ENCODE data around the gene ISCA2. TPM values are rescaled to one million over a fixed set of nuclear protein-coding genes. Genes with fewer than 3 reads are reported as not detected.

Gene ISCA2
- total RNA-seq, 2 donors from 2014 or later: 40.5 to 58.1 TPM

DNA sequence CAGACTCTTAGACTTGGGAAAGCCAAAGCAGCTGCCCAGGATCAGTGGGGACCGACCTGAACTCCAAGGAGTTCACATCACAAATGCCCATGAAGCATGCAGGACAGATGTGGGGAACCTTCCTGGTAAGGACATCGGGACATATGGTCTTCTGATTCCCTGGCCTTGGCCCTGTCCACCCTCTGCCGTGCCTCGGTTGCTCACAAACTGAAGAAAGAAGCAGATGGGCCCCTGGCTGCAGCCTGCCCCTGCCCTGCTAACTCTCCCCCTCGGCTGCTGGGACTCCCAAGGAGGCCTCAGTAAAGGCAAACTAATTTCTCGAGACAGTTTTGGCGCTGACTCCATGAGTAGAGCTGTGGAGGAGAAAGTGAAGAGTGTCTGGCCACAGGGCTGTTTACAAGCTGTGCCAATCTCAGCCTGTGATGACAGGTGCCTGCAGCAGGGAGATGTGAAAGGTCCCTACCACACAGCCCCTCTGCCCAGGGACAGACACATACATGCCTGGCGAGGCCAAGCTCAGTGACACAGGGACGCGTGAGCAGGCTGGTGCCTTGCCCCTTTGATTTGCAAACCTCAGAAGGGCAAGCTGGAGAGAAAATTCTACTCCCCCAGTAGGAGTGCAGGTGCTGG lies 48.6 kb downstream of the ISCA2 start:
- Mint-ChIP-seq H3K27me3 (ENCODE audit: insufficient read depth) (peaks cover 20% of the 10 kb centered on the region), H3K4me3 (no peak overlapping the region), H3K36me3 (ENCODE audit: low read depth) (no peaks in the 10 kb centered on the region)

GRCh38 chr14:74543771-74544438 lies 50.3 kb downstream of the ISCA2 start:
- peaks cover 10% of the 10 kb centered on the region for H3K4me1 Mint-ChIP-seq
- Histone ChIP-seq H3K9ac (ENCODE audit: extremely low read depth, low read length, poor library complexity, severe bottlenecking) (no peak overlapping the region), H3K4me1 (ENCODE audit: control insufficient read depth, insufficient read depth, low read length) (no peaks in the 10 kb centered on the region), H3K27ac (ENCODE audit: low read depth, low read length) (no peak overlapping the region), H3K9me3 (ENCODE audit: control insufficient read depth, low read length) (no peaks in the 10 kb centered on the region), H3K27me3 (ENCODE audit: control insufficient read depth, insufficient read depth, low read length, poor library complexity, severe bottlenecking) (no peaks in the 10 kb centered on the region), H3K36me3 (ENCODE audit: control insufficient read depth, insufficient read depth, low read length) (no peaks in the 10 kb centered on the region), H3K4me3 (ENCODE audit: low read length) (no peak overlapping the region)
- no peak overlapping the region for H3K4me3 Mint-ChIP-seq
- DNase-seq: no peak
- no peaks in the 10 kb centered on the region for H3K9me3 Mint-ChIP-seq
- peaks cover 23% of the 10 kb centered on the region for H3K27me3 Mint-ChIP-seq (ENCODE audit: insufficient read depth)
- WGBS, 2 experiments (ENCODE audit: insufficient coverage in 1 of 2, insufficient read length in 1 of 2): 90 to 100% methylated on average over 5 of the region's 5 CpGs
- TF ChIP-seq, protein P1, sequence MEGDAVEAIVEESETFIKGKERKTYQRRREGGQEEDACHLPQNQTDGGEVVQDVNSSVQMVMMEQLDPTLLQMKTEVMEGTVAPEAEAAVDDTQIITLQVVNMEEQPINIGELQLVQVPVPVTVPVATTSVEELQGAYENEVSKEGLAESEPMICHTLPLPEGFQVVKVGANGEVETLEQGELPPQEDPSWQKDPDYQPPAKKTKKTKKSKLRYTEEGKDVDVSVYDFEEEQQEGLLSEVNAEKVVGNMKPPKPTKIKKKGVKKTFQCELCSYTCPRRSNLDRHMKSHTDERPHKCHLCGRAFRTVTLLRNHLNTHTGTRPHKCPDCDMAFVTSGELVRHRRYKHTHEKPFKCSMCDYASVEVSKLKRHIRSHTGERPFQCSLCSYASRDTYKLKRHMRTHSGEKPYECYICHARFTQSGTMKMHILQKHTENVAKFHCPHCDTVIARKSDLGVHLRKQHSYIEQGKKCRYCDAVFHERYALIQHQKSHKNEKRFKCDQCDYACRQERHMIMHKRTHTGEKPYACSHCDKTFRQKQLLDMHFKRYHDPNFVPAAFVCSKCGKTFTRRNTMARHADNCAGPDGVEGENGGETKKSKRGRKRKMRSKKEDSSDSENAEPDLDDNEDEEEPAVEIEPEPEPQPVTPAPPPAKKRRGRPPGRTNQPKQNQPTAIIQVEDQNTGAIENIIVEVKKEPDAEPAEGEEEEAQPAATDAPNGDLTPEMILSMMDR (conservative IDR thresholded peaks at IDR 0.05): no peak
- H3K36me3 Mint-ChIP-seq (ENCODE audit: low read depth): no peaks in the 10 kb centered on the region
- H3K27ac Mint-ChIP-seq: no peak overlapping the region

More for the DNA sequence above, 48.6 kb downstream of the ISCA2 start:
- 90 to 93% methylated on average over 8 to 10 of the region's 10 CpGs for WGBS, 2 experiments (ENCODE audit: insufficient coverage in 1 of 2, insufficient read length in 1 of 2)
- TF ChIP-seq, protein P1 (conservative IDR thresholded peaks at IDR 0.05): no peak
- no peak for DNase-seq
- Histone ChIP-seq H3K9ac (ENCODE audit: extremely low read depth, low read length, poor library complexity, severe bottlenecking) (no peak overlapping the region), H3K27ac (ENCODE audit: low read depth, low read length) (no peak overlapping the region), H3K4me3 (ENCODE audit: low read length) (no peak overlapping the region), H3K36me3 (ENCODE audit: control insufficient read depth, insufficient read depth, low read length) (no peaks in the 10 kb centered on the region), H3K9me3 (ENCODE audit: control insufficient read depth, low read length) (no peaks in the 10 kb centered on the region), H3K4me1 (ENCODE audit: control insufficient read depth, insufficient read depth, low read length) (no peaks in the 10 kb centered on the region), H3K27me3 (ENCODE audit: control insufficient read depth, insufficient read depth, low read length, poor library complexity, severe bottlenecking) (no peaks in the 10 kb centered on the region)
- H3K27ac Mint-ChIP-seq: no peak overlapping the region
- no peaks in the 10 kb centered on the region for H3K9me3 Mint-ChIP-seq
- peaks cover 4% of the 10 kb centered on the region for H3K4me1 Mint-ChIP-seq

DNA sequence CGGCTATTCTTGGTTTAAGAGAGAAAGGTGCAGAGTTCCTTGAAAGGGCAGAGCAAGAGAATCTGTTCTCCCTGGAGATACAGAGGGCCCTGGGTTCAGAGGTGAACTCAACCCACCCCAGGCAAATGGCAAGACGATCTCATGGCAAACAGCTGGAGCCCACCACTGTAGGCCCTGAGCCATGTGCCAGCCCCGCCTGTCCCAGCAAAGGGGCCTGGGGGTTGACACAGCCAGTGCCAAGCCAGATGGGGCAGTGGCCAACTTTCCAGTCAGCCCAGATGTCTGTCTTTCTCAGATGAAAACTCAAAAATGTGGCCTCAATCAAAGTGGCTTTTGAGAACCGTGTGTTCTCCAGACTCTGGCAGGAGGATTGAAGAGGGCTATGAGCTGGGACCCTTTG lies 51.8 kb downstream of the ISCA2 start:
- Mint-ChIP-seq H3K27me3 (ENCODE audit: insufficient read depth) (peaks cover 23% of the 10 kb centered on the region), H3K27ac (no peak overlapping the region), H3K9me3 (no peaks in the 10 kb centered on the region), H3K4me1 (peaks cover 10% of the 10 kb centered on the region), H3K36me3 (ENCODE audit: low read depth) (no peaks in the 10 kb centered on the region), H3K4me3 (no peak overlapping the region)
- H3K9ac ChIP-seq (ENCODE audit: extremely low read depth, low read length, poor library complexity, severe bottlenecking): no peak overlapping the region
- no peak for DNase-seq
- H3K36me3 ChIP-seq (ENCODE audit: control insufficient read depth, insufficient read depth, low read length): no peaks in the 10 kb centered on the region
- H3K27ac ChIP-seq (ENCODE audit: low read depth, low read length): no peak overlapping the region
- no peaks in the 10 kb centered on the region for H3K27me3 ChIP-seq (ENCODE audit: control insufficient read depth, insufficient read depth, low read length, poor library complexity, severe bottlenecking)
- TF ChIP-seq, protein P1 (conservative IDR thresholded peaks at IDR 0.05): no peak
- WGBS, 2 experiments (ENCODE audit: insufficient coverage in 1 of 2, insufficient read length in 1 of 2): 89 to 100% methylated on average over 3 to 4 of the region's 4 CpGs
- no peaks in the 10 kb centered on the region for H3K4me1 ChIP-seq (ENCODE audit: control insufficient read depth, insufficient read depth, low read length)
- no peaks in the 10 kb centered on the region for H3K9me3 ChIP-seq (ENCODE audit: control insufficient read depth, low read length)
- no peak overlapping the region for H3K4me3 ChIP-seq (ENCODE audit: low read length)

All from endodermal cell (in vitro differentiated cells).